ENCODE data around the gene GRK3.

DNA sequence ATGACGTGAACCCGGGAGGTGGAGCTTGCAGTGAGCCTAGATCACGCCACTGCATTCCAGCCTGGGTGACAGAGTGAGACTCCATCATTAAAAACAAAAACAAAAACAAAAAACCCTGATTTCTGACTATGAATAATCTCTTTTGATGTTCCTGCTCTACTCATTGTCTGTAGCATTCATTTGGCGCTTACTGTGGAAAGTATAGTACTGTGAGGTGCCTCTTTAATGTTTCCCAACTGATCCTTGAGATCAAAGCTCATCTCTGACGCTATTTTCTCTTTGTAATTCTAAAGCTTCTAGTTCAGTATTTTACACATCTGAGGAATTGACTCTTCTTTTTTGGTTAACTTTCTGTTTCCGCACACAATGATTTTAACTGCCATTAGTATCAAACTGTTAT, 60.0 kb downstream of the GRK3 start:
- TF ChIP-seq, protein P1, sequence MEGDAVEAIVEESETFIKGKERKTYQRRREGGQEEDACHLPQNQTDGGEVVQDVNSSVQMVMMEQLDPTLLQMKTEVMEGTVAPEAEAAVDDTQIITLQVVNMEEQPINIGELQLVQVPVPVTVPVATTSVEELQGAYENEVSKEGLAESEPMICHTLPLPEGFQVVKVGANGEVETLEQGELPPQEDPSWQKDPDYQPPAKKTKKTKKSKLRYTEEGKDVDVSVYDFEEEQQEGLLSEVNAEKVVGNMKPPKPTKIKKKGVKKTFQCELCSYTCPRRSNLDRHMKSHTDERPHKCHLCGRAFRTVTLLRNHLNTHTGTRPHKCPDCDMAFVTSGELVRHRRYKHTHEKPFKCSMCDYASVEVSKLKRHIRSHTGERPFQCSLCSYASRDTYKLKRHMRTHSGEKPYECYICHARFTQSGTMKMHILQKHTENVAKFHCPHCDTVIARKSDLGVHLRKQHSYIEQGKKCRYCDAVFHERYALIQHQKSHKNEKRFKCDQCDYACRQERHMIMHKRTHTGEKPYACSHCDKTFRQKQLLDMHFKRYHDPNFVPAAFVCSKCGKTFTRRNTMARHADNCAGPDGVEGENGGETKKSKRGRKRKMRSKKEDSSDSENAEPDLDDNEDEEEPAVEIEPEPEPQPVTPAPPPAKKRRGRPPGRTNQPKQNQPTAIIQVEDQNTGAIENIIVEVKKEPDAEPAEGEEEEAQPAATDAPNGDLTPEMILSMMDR (IDR thresholded peaks at IDR 0.05; ENCODE audit: low read depth, low read length, poor library complexity, severe bottlenecking) = no peak
- no peak for TF ChIP-seq EZH2phosphoT487 (IDR thresholded peaks at IDR 0.05; ENCODE audit: borderline replicate concordance, low read length)

All from DOHH2 (cell line).